Measurements from ENCODE around the gene BCL11A. TPM values are rescaled to one million over a fixed set of nuclear protein-coding genes. Genes with fewer than 3 reads are reported as not detected.

Gene BCL11A
- polyA plus RNA-seq, 3 donors: 8.7 to 15.6 (median 11.1) TPM

GRCh38 chr2:60486067-60486466 lies 67.4 kb downstream of the BCL11A start:
- Histone ChIP-seq H3K4me3 (replicated peaks in 1 of 3; ENCODE audit: low read depth in 2 of 3, low read length in 3 of 3) (peak overlapping the region in 1 of 3 experiments; percentile 57), H3K79me2 (ENCODE audit: insufficient read depth, low read length) (peaks cover 82% of the 10 kb centered on the region), H4K20me1 (ENCODE audit: insufficient read depth, low read length) (no peaks in the 10 kb centered on the region), H3K27ac (ENCODE audit: low read depth in 1 of 2, low read length in 2 of 2) (peak overlapping the region; percentile 21 to 94), H3K4me2 (replicated peaks; ENCODE audit: extremely low read depth, low read length, poor library complexity, severe bottlenecking) (peak overlapping the region; percentile 65), H3K9me3 (replicated peaks in 1 of 2; ENCODE audit: control insufficient read depth in 1 of 2, insufficient read depth in 1 of 2, low read length in 2 of 2) (no peaks in the 10 kb centered on the region), H3K27me3 (ENCODE audit: control insufficient read depth in 2 of 2, insufficient read depth in 2 of 2, low read length in 2 of 2) (no peaks in the 10 kb centered on the region), H3K9ac (ENCODE audit: insufficient read depth, low read length, poor library complexity, severe bottlenecking) (no peak overlapping the region), H2AFZ (ENCODE audit: insufficient read depth, low read depth, low read length, poor library complexity, severe bottlenecking) (peak overlapping the region; percentile 41), H3K4me1 (ENCODE audit: control insufficient read depth in 1 of 2, insufficient read depth in 2 of 2, low read length in 2 of 2) (peaks cover 60 to 66% of the 10 kb centered on the region in 2 donors), H3K36me3 (replicated peaks in 1 of 2; ENCODE audit: control insufficient read depth in 1 of 2, insufficient read depth in 2 of 2, low read length in 2 of 2) (no peaks in the 10 kb centered on the region)
- peaks cover 84% of the 10 kb centered on the region for H3K4me1 Mint-ChIP-seq
- no peak for TF ChIP-seq CTCF (IDR thresholded peaks at IDR 0.05)
- peak overlapping the region; percentile 79 to 99 (median 97) for H3K27ac Mint-ChIP-seq
- peak in 1 of 3 donors; percentile 25 for DNase-seq
- H3K9me3 Mint-ChIP-seq: no peaks in the 10 kb centered on the region
- no CpG with 5 or more reads among the region's 1 CpG for WGBS (ENCODE audit: insufficient coverage)
- intact Hi-C loops (cut with micrococcal nuclease): loop anchor here in 1 of 2 donors (10.0 kb wide), 1 partner anchor 69 kb away; the partner anchor contains the start of gene BCL11A
- H3K4me3 Mint-ChIP-seq: peak overlapping the region; percentile 35 to 75
- no peaks in the 10 kb centered on the region for H3K27me3 Mint-ChIP-seq (ENCODE audit: low read depth in 3 of 3)
- peaks cover 0 to 8% of the 10 kb centered on the region in 2 donors for H3K36me3 Mint-ChIP-seq

- H3K27ac ChIP-seq (ENCODE audit: low read depth in 1 of 2, low read length in 2 of 2): peak overlapping the region; percentile 82 to 94
- no peaks in the 10 kb centered on the region for H3K36me3 ChIP-seq (replicated peaks in 1 of 2; ENCODE audit: control insufficient read depth in 1 of 2, insufficient read depth in 2 of 2, low read length in 2 of 2)
- H3K79me2 ChIP-seq (ENCODE audit: insufficient read depth, low read length): peaks cover 82% of the 10 kb centered on the region
- intact Hi-C loops (cut with micrococcal nuclease): loop anchor here (2.0 to 10.0 kb wide), 2 partner anchors 65 to 69 kb away; partner anchors contain the start of gene BCL11A (in 1 of the 2)
- no peaks in the 10 kb centered on the region for H3K9me3 ChIP-seq (replicated peaks in 1 of 2; ENCODE audit: control insufficient read depth in 1 of 2, insufficient read depth in 1 of 2, low read length in 2 of 2)
- peak overlapping the region; percentile 65 for H3K4me2 ChIP-seq (replicated peaks; ENCODE audit: extremely low read depth, low read length, poor library complexity, severe bottlenecking)
- Mint-ChIP-seq H3K36me3 (peaks cover 0 to 9% of the 10 kb centered on the region in 2 donors), H3K27me3 (ENCODE audit: low read depth in 3 of 3) (no peaks in the 10 kb centered on the region), H3K4me1 (peaks cover 84% of the 10 kb centered on the region), H3K27ac (peak overlapping the region; percentile 79 to 99 (median 97)), H3K4me3 (peak overlapping the region; percentile 35 to 75), H3K9me3 (no peaks in the 10 kb centered on the region)
- no peak for TF ChIP-seq CTCF (IDR thresholded peaks at IDR 0.05)
- 20% methylated on average over 1 of the region's 5 CpGs for WGBS (ENCODE audit: insufficient coverage)
- H3K9ac ChIP-seq (ENCODE audit: insufficient read depth, low read length, poor library complexity, severe bottlenecking): no peak overlapping the region
- H4K20me1 ChIP-seq (ENCODE audit: insufficient read depth, low read length): no peaks in the 10 kb centered on the region
- peaks cover 59 to 65% of the 10 kb centered on the region in 2 donors for H3K4me1 ChIP-seq (ENCODE audit: control insufficient read depth in 1 of 2, insufficient read depth in 2 of 2, low read length in 2 of 2)
- H3K4me3 ChIP-seq (replicated peaks in 1 of 3; ENCODE audit: low read depth in 2 of 3, low read length in 3 of 3): peak overlapping the region in 1 of 3 experiments; percentile 57
- no peaks in the 10 kb centered on the region for H3K27me3 ChIP-seq (ENCODE audit: control insufficient read depth in 2 of 2, insufficient read depth in 2 of 2, low read length in 2 of 2)
- H2AFZ ChIP-seq (ENCODE audit: insufficient read depth, low read depth, low read length, poor library complexity, severe bottlenecking): peak overlapping the region; percentile 41
- no peak for DNase-seq
These were observed 67.9 kb downstream of the BCL11A start for GRCh38 chr2:60485550-60485949.
